CD8-positive, alpha-beta memory T cell (primary cell): ENCODE data around the gene MTFMT. TPM values are rescaled to one million over a fixed set of nuclear protein-coding genes. Genes with fewer than 3 reads are reported as not detected.
A peak's percentile ranks its signal among the peaks of the same experiment; 100 is the strongest.

Experiments
- CTCF ChIA-PET: fragments of 350-600 bp; sonication (Branson Sonifier 250); formaldehyde crosslinking; loops from one replicate; lab custom pipeline; 2021; ENCODE audit warnings: antibody characterized with exemption; lab: Charles Lee
- POLR2A ChIA-PET: fragments of 350-600 bp; sonication (Branson Sonifier 250); formaldehyde crosslinking; loops from one replicate; lab custom pipeline; 2021; ENCODE audit warnings: antibody characterized with exemption; lab: Charles Lee
- DNase-seq, 5 donors: peaks; one replicate each; pipeline versions ENCODE4 v3.0.0 to v3.0.0-alpha.2; 2020 to 2022; ENCODE audit warnings: mixed read lengths in 1 of 5
- H3K27ac ChIP-seq: one replicate; pipeline ENCODE4 v1.7.0; 2013; ENCODE audit warnings: low read depth, mild to moderate bottlenecking, low read length, moderate library complexity
- H3K27me3 ChIP-seq: 2 replicates; pipeline ENCODE4 v1.7.0; 2013; ENCODE audit warnings: low read length, mild to moderate bottlenecking; ENCODE audit not compliant: insufficient read depth, poor library complexity, severe bottlenecking
- H3K36me3 ChIP-seq: 2 replicates; pipeline ENCODE4 v1.7.0; 2013; ENCODE audit warnings: mild to moderate bottlenecking, low read length, moderate library complexity; ENCODE audit not compliant: insufficient read depth
- H3K4me1 ChIP-seq: 2 replicates; pipeline ENCODE4 v1.7.0; 2013; ENCODE audit warnings: mild to moderate bottlenecking, low read length, moderate library complexity; ENCODE audit not compliant: insufficient read depth
- H3K4me3 ChIP-seq: 2 replicates; pipeline ENCODE4 v1.7.0; 2013; ENCODE audit warnings: mild to moderate bottlenecking, low read length
- H3K9me3 ChIP-seq: 2 replicates; pipeline ENCODE4 v1.7.0; 2013; ENCODE audit warnings: mild to moderate bottlenecking, low read length
- H3K27ac Mint-ChIP-seq, 8 donors: one replicate each; pipeline ENCODE4 v1.8.0; 2020 to 2021; ENCODE audit warnings: mixed read lengths in 8 of 8, mild to moderate bottlenecking in 6 of 8, inconsistent platforms in 3 of 8, moderate library complexity in 3 of 8
- H3K27me3 Mint-ChIP-seq, 2 donors: one replicate each; pipeline ENCODE4 v1.8.0; 2020 to 2021; ENCODE audit warnings: mixed read lengths in 2 of 2, mild to moderate bottlenecking in 1 of 2, moderate library complexity in 1 of 2
- H3K36me3 Mint-ChIP-seq, 3 donors: one replicate each; pipeline ENCODE4 v1.8.0; 2020 to 2021; ENCODE audit warnings: mixed read lengths in 3 of 3, inconsistent platforms in 1 of 3, mild to moderate bottlenecking in 1 of 3
- H3K4me1 Mint-ChIP-seq, 3 donors: one replicate each; pipeline ENCODE4 v1.8.0; 2020 to 2021; ENCODE audit warnings: mixed read lengths in 3 of 3, inconsistent platforms in 1 of 3, mild to moderate bottlenecking in 1 of 3
- H3K4me3 Mint-ChIP-seq, 7 donors: one replicate each; pipeline ENCODE4 v1.8.0; 2020 to 2021; ENCODE audit warnings: mixed read lengths in 7 of 7, mild to moderate bottlenecking in 6 of 7, moderate library complexity in 4 of 7, inconsistent platforms in 2 of 7
- H3K9me3 Mint-ChIP-seq, 5 donors: one replicate each; pipeline ENCODE4 v1.8.0; 2020 to 2022; ENCODE audit warnings: mixed read lengths in 5 of 5, mild to moderate bottlenecking in 3 of 5, moderate library complexity in 2 of 5, inconsistent platforms in 1 of 5
- polyA plus RNA-seq: library from polyadenylated mRNA; unstranded; fragments of 300-500 nt; fragmentation: Illumina TruSeq; gene quantifications from one replicate; pipeline ENCODE4 v1.2.3, GENCODE V29; 2021
- total RNA-seq, 2 experiments: library from RNA; stranded (reverse); gene quantifications; one replicate each; pipeline ENCODE4 v1.2.3, GENCODE V29; 2021

The MTFMT gene
- total and polyA plus RNA-seq, 3 experiments from 2014 or later: 20.2 to 24.3 (median 22.7) TPM

DNA sequence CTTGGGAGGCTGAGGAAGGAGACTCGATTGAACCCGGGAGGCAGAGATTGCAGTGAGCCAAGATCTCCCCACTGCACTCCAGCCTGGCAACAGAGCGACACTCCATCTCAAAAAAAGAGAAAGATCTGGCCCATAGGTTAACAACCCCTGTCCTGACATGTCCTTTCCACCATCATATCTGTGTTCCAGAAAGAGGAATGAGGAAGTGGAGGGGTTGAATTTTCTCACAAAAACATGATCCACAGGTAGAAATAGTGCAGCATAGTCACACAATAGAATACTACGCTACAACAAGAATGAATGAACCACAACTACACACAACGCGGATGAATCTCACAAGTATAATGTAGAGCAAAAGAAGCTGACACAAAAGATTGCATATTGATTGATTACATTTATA is 11.0 kb upstream of the MTFMT start:
- H3K9me3 ChIP-seq: no peaks in the 10 kb centered on the region
- DNase-seq: no peak
- no peaks in the 10 kb centered on the region for H3K4me1 Mint-ChIP-seq
- H3K36me3 Mint-ChIP-seq: peaks cover 0 to 3% (median 0%) of the 10 kb centered on the region in 3 donors
- H3K27ac Mint-ChIP-seq: no peak overlapping the region
- H3K4me3 ChIP-seq: no peak overlapping the region
- H3K9me3 Mint-ChIP-seq: no peaks in the 10 kb centered on the region
- no peaks in the 10 kb centered on the region for H3K36me3 ChIP-seq
- no peaks in the 10 kb centered on the region for H3K4me1 ChIP-seq
- H3K27ac ChIP-seq: no peak overlapping the region
- peaks cover 3 to 14% of the 10 kb centered on the region in 2 donors for H3K27me3 Mint-ChIP-seq
- H3K4me3 Mint-ChIP-seq: no peak overlapping the region
- ChIA-PET POLR2A (no interaction called here), CTCF (no interaction called here)
- H3K27me3 ChIP-seq: no peaks in the 10 kb centered on the region

DNA sequence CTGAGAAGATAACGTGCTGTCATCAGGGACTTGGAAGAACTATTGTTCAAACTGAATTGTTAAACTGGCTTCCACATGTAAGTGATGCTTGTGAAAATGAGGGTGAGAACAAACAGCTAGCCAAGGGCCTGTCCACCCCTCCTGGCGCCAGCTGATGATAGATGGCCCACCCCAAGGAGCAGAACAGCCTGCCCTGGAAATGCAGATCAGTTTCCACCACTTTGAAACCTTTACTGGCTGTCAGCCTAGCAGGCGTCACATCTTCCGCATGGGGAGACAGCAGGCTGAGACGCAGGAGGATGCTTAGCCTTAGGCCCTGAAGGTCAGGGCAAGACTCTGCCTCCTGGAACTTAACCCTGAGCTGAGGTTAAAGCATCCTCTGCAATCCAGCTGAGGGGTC is 9.4 kb upstream of the MTFMT start:
- Histone ChIP-seq H3K27me3 (no peaks in the 10 kb centered on the region), H3K36me3 (no peaks in the 10 kb centered on the region), H3K9me3 (no peaks in the 10 kb centered on the region), H3K27ac (no peak overlapping the region), H3K4me3 (no peak overlapping the region), H3K4me1 (peaks cover under 1% of the 10 kb centered on the region)
- Mint-ChIP-seq H3K36me3 (peaks cover 0 to 3% (median 0%) of the 10 kb centered on the region in 3 donors), H3K4me3 (no peak overlapping the region), H3K27ac (no peak overlapping the region), H3K27me3 (peaks cover 1 to 7% of the 10 kb centered on the region in 2 donors), H3K9me3 (no peaks in the 10 kb centered on the region), H3K4me1 (peaks cover 0 to 4% (median under 1%) of the 10 kb centered on the region in 3 donors)
- DNase-seq: no peak
- ChIA-PET POLR2A (no interaction called here), CTCF (no interaction called here)

GRCh38 chr15:65038428-65038827 is 9.0 kb upstream of the MTFMT start:
- Histone ChIP-seq H3K9me3 (no peaks in the 10 kb centered on the region), H3K4me3 (no peak overlapping the region), H3K27ac (no peak overlapping the region), H3K27me3 (no peaks in the 10 kb centered on the region), H3K36me3 (no peaks in the 10 kb centered on the region), H3K4me1 (peaks cover 4% of the 10 kb centered on the region)
- Mint-ChIP-seq H3K4me1 (peaks cover 3 to 8% (median 5%) of the 10 kb centered on the region in 3 donors), H3K27ac (no peak overlapping the region), H3K4me3 (no peak overlapping the region), H3K9me3 (no peaks in the 10 kb centered on the region), H3K36me3 (peaks cover 0 to 3% (median 0%) of the 10 kb centered on the region in 3 donors), H3K27me3 (peaks cover 1 to 7% of the 10 kb centered on the region in 2 donors)
- no peak for DNase-seq
- POLR2A ChIA-PET: no interaction called here
- CTCF ChIA-PET: no interaction called here

DNA sequence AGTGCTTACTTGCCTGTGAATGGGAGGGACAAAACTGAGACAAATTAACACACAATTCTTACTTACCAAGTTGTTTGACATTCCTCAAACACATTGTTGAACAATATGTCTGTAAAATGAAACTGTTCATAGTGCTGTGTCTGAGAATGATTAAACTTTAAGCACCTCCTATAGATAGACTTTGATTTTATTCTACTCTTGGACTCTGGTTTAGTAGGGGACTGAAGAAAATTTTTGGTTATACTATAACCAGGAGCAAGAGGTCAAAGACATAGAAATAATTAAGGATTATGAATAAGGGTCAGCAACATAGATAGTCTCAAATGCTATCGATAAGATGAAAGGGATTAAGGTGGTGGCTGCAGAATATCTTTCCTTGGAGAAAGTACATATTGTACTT is 7.9 kb upstream of the MTFMT start:
- peaks cover 5 to 14% of the 10 kb centered on the region in 2 donors for H3K27me3 Mint-ChIP-seq
- H3K27me3 ChIP-seq: no peaks in the 10 kb centered on the region
- H3K27ac ChIP-seq: no peak overlapping the region
- H3K36me3 Mint-ChIP-seq: peaks cover 0 to 3% (median 0%) of the 10 kb centered on the region in 3 donors
- no peak overlapping the region for H3K4me3 Mint-ChIP-seq
- DNase-seq: no peak
- ChIA-PET CTCF (no interaction called here), POLR2A (no interaction called here)
- H3K4me1 Mint-ChIP-seq: peaks cover 3 to 11% (median 9%) of the 10 kb centered on the region in 3 donors
- no peaks in the 10 kb centered on the region for H3K9me3 ChIP-seq
- no peak overlapping the region for H3K4me3 ChIP-seq
- H3K9me3 Mint-ChIP-seq: no peaks in the 10 kb centered on the region
- H3K4me1 ChIP-seq: peaks cover 9% of the 10 kb centered on the region
- no peaks in the 10 kb centered on the region for H3K36me3 ChIP-seq
- no peak overlapping the region for H3K27ac Mint-ChIP-seq

GRCh38 chr15:65034719-65035118 is 5.3 kb upstream of the MTFMT start:
- Mint-ChIP-seq H3K9me3 (no peaks in the 10 kb centered on the region), H3K4me1 (peaks cover 3 to 14% (median 11%) of the 10 kb centered on the region in 3 donors), H3K27ac (no peak overlapping the region), H3K36me3 (no peaks in the 10 kb centered on the region), H3K4me3 (no peak overlapping the region), H3K27me3 (peaks cover 7 to 15% of the 10 kb centered on the region in 2 donors)
- Histone ChIP-seq H3K4me3 (no peak overlapping the region), H3K9me3 (no peaks in the 10 kb centered on the region), H3K27ac (no peak overlapping the region), H3K36me3 (no peaks in the 10 kb centered on the region), H3K27me3 (no peaks in the 10 kb centered on the region), H3K4me1 (peaks cover 9% of the 10 kb centered on the region)
- CTCF ChIA-PET: interaction anchor here (1.9 kb wide), 2 partner anchors 9 to 43 kb away, joined by 9 to 10 read pairs; partner anchors contain the start of gene KBTBD13
- POLR2A ChIA-PET: no interaction called here
- no peak for DNase-seq

DNA sequence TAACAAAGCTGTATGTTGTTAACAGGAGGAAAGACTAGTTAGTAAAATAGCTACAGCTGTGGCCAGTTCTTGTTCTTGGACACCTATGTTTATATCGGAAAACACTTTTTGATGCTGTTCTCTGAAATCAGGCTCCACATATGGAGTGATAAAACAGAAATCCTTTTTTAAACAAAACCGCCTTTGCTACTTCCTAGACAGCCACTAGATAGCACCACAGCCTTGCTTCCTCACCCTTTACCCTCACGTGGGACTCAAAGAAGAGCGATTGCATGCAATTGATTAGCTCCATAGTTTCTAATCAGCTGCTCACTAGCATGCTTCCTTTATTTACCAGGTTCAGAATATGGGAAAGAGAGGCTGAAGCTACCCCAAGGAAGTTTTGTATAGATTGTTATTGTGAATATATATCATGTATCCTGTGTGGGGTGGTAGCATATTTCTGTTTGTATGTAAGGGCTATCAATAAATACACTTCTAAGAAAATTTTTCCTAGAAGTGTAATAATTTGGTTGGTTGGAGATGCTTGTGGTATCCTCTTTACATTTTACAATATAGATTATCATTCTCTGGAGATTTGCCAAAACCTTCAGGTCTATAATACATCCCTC is 4.3 kb upstream of the MTFMT start:
- H3K4me1 ChIP-seq: peaks cover 9% of the 10 kb centered on the region
- DNase-seq: peak in 2 of 5 donors; percentile 19 to 33
- no peak overlapping the region for H3K4me3 ChIP-seq
- Mint-ChIP-seq H3K36me3 (peaks cover 0 to 3% (median 0%) of the 10 kb centered on the region in 3 donors), H3K4me1 (peaks cover 3 to 14% (median 12%) of the 10 kb centered on the region in 3 donors), H3K27me3 (peaks cover 7 to 15% of the 10 kb centered on the region in 2 donors), H3K9me3 (no peaks in the 10 kb centered on the region), H3K27ac (no peak overlapping the region), H3K4me3 (peak overlapping the region in 1 of 7 donors; percentile 22)
- H3K27ac ChIP-seq: no peak overlapping the region
- no peaks in the 10 kb centered on the region for H3K9me3 ChIP-seq
- ChIA-PET POLR2A (interaction anchor here (0.9 kb wide), 1 partner anchor 253 kb away, joined by 3 read pairs; the partner anchor contains the start of gene PARP16), CTCF (interaction anchor here (1.9 kb wide), 2 partner anchors 10 to 44 kb away, joined by 9 to 10 read pairs; partner anchors contain the start of gene KBTBD13)
- no peaks in the 10 kb centered on the region for H3K27me3 ChIP-seq
- H3K36me3 ChIP-seq: no peaks in the 10 kb centered on the region

- CTCF ChIA-PET: interaction anchor here (1.9 kb wide), 2 partner anchors 10 to 44 kb away, joined by 9 to 10 read pairs; partner anchors contain the start of gene KBTBD13
- Histone ChIP-seq H3K9me3 (no peaks in the 10 kb centered on the region), H3K36me3 (no peaks in the 10 kb centered on the region), H3K27ac (no peak overlapping the region), H3K4me1 (peaks cover 17% of the 10 kb centered on the region), H3K4me3 (no peak overlapping the region), H3K27me3 (no peaks in the 10 kb centered on the region)
- Mint-ChIP-seq H3K9me3 (no peaks in the 10 kb centered on the region), H3K27ac (peak overlapping the region in 1 of 8 donors; percentile 51), H3K36me3 (peaks cover 0 to 7% (median 0%) of the 10 kb centered on the region in 3 donors), H3K4me3 (peak overlapping the region in 1 of 7 donors; percentile 29), H3K27me3 (peaks cover 7 to 12% of the 10 kb centered on the region in 2 donors), H3K4me1 (peaks cover 11 to 21% (median 20%) of the 10 kb centered on the region in 3 donors)
- POLR2A ChIA-PET: no interaction called here
- peak in 2 of 5 donors; percentile 34 to 53 for DNase-seq
Observed at GRCh38 chr15:65032801-65033537, 3.5 kb upstream of the MTFMT start.

- no peak for DNase-seq
- Mint-ChIP-seq H3K27ac (peak overlapping the region in 3 of 8 donors; percentile 29 to 63 (median 33)), H3K9me3 (no peaks in the 10 kb centered on the region), H3K4me1 (peaks cover 20 to 44% (median 41%) of the 10 kb centered on the region in 3 donors), H3K4me3 (peak overlapping the region; percentile 73 to 92 (median 90)), H3K36me3 (peaks cover 0 to 25% (median 7%) of the 10 kb centered on the region in 3 donors), H3K27me3 (peaks cover 7 to 8% of the 10 kb centered on the region in 2 donors)
- Histone ChIP-seq H3K27me3 (no peaks in the 10 kb centered on the region), H3K4me1 (peaks cover 23% of the 10 kb centered on the region), H3K36me3 (no peaks in the 10 kb centered on the region), H3K9me3 (no peaks in the 10 kb centered on the region), H3K27ac (no peak overlapping the region), H3K4me3 (no peak overlapping the region)
- ChIA-PET POLR2A (no interaction called here), CTCF (no interaction called here)
Observed at GRCh38 chr15:65029736-65030208, 333 bp upstream of the MTFMT start.
